ENCODE results near the gene AP1G2. TPM values are rescaled to one million over a fixed set of nuclear protein-coding genes. Genes with fewer than 3 reads are reported as not detected.

The AP1G2 gene
- total and polyA plus RNA-seq, 2 of the 4 experiments (the other 2 are of a cell fraction) = 2.9 to 19.2 TPM

GRCh38 chr14:23558346-23559009 is 9.1 kb downstream of the AP1G2 start:
- Histone ChIP-seq H4K91ac (ENCODE audit: insufficient read depth, low read depth, low read length) (no peak overlapping the region), H3K4me2 (ENCODE audit: low read depth, low read length) (no peak overlapping the region), H4K5ac (ENCODE audit: low read depth, low read length) (no peak overlapping the region), H3K4me3 (ENCODE audit: insufficient read depth, low read depth, low read length) (no peak overlapping the region), H3K36me3 (ENCODE audit: control insufficient read depth, insufficient read depth, low read length) (peaks cover 7% of the 10 kb centered on the region), H3K4me1 (ENCODE audit: control insufficient read depth, insufficient read depth, low read length) (peaks cover 7% of the 10 kb centered on the region), H2AK9ac (replicated peaks; ENCODE audit: low read depth, low read length, poor library complexity) (no peak overlapping the region), H3K79me1 (ENCODE audit: low read depth in 1 of 2, low read length in 2 of 2) (peaks cover 15 to 18% of the 10 kb centered on the region in 2 experiments), H3K14ac (replicated peaks; ENCODE audit: low read depth, low read length) (no peak overlapping the region), H3K27ac (ENCODE audit: insufficient read depth, low read length) (no peak overlapping the region), H2AK5ac (ENCODE audit: low read depth, low read length) (no peak overlapping the region), H2AFZ (replicated peaks; ENCODE audit: low read length, poor library complexity) (no peak overlapping the region), H2BK5ac (ENCODE audit: low read depth, low read length, poor library complexity, severe bottlenecking) (no peak overlapping the region), H3K56ac (ENCODE audit: extremely low read depth, insufficient read depth, low read length) (no peak overlapping the region), H4K20me1 (ENCODE audit: insufficient read depth, low read length) (no peaks in the 10 kb centered on the region), H2BK15ac (ENCODE audit: low read depth, low read length) (no peak overlapping the region), H3K18ac (ENCODE audit: low read depth, low read length) (no peak overlapping the region), H3K23ac (ENCODE audit: low read depth, low read length) (no peak overlapping the region), H3K9me1 (ENCODE audit: insufficient read depth, low read length) (peaks cover 10% of the 10 kb centered on the region), H3K9ac (ENCODE audit: low read depth, low read length) (no peak overlapping the region), H3K4ac (ENCODE audit: low read depth, low read length) (no peak overlapping the region), H3K9me3 (ENCODE audit: control insufficient read depth, insufficient read depth, low read length) (no peaks in the 10 kb centered on the region), H3K27me3 (ENCODE audit: control insufficient read depth, insufficient read depth, low read length) (no peaks in the 10 kb centered on the region), H2BK120ac (ENCODE audit: low read depth, low read length) (no peak overlapping the region), H4K8ac (ENCODE audit: low read depth in 2 of 2, low read length in 2 of 2) (no peak overlapping the region), H2BK20ac (ENCODE audit: low read depth, low read length) (no peak overlapping the region)
- dilution Hi-C loops (cut with HindIII; ENCODE audit: low sequenced_read_pairs, unreplicated experiment) = no loop called here
- intact Hi-C loops (cut with micrococcal nuclease) = loop anchor here (1.0 kb wide), 1 partner anchor 75 kb away; no protein-coding TSS in a partner anchor
- BruUV-seq (replicated peaks) = no TSS peak
- ChIA-PET POLR2A (ENCODE audit: unreplicated experiment) (no interaction called here), CTCF (interaction anchor here (1.5 to 4.2 kb wide), 2 partner anchors 73 to 81 kb away, joined by 11 to 30 read pairs; no protein-coding TSS in a partner anchor)
- ATAC-seq (ENCODE audit: low read depth) (no peak), DNase-seq (no peak)
- TF ChIP-seq MAFK (IDR thresholded peaks at IDR 0.05; ENCODE audit: low read depth, low read length) = no peak
- TF ChIP-seq RFX5 (IDR thresholded peaks at IDR 0.05; ENCODE audit: low read depth, low read length) = no peak
- no peak for TF ChIP-seq CHD1 (IDR thresholded peaks at IDR 0.05; ENCODE audit: low read depth, low read length)
- TF ChIP-seq MAZ (IDR thresholded peaks at IDR 0.05; ENCODE audit: borderline replicate concordance, low read depth, low read length) = no peak
- TF ChIP-seq FOS (IDR thresholded peaks at IDR 0.05; ENCODE audit: low read depth, low read length) = no peak
- TF ChIP-seq NFE2L2 (IDR thresholded peaks at IDR 0.05; ENCODE audit: low read depth, low read length) = no peak
- TF ChIP-seq POLR2A (IDR thresholded peaks at IDR 0.05; ENCODE audit: low read depth, low read length) = no peak
- TF ChIP-seq ELK1 (IDR thresholded peaks at IDR 0.05; ENCODE audit: borderline replicate concordance, low read depth, low read length) = no peak
- no peak for TF ChIP-seq BHLHE40 (IDR thresholded peaks at IDR 0.05; ENCODE audit: low read depth, low read length)
- no peak for TF ChIP-seq MXI1 (IDR thresholded peaks at IDR 0.05; ENCODE audit: borderline replicate concordance, low read depth, low read length)
- no peak for TF ChIP-seq SMC3 (IDR thresholded peaks at IDR 0.05; ENCODE audit: low read depth, low read length)
- no peak for TF ChIP-seq RAD21 (IDR thresholded peaks at IDR 0.05; ENCODE audit: low read length)
- no peak for TF ChIP-seq USF2 (IDR thresholded peaks at IDR 0.05; ENCODE audit: low read depth, low read length)
- no peak for TF ChIP-seq CEBPB (IDR thresholded peaks at IDR 0.05; ENCODE audit: low read depth, low read length)
- TF ChIP-seq CTCF (conservative IDR thresholded peaks at IDR 0.05; ENCODE audit: low read depth, low read length) = no peak
- TF ChIP-seq RCOR1 (IDR thresholded peaks at IDR 0.05; ENCODE audit: insufficient replicate concordance, low read length) = no peak
- in situ Hi-C loops (cut with MboI; ENCODE audit: low sequenced_read_pairs) = loop anchor here (5.0 to 10.0 kb wide), 2 partner anchors 81 to 234 kb away; partner anchors contain the start of gene PABPN1
- 100% methylated on average over 3 of the region's 10 CpGs; no CpG with 5 or more reads in 1 of the 2 experiments for WGBS, 2 experiments (ENCODE audit: extremely low coverage in 2 of 2, insufficient read length in 1 of 2)

Data from IMR-90 (cell line).